CD4-positive, alpha-beta T cell (primary cell): ENCODE results near the gene TAF5. TPM values are rescaled to one million over a fixed set of nuclear protein-coding genes. Genes with fewer than 3 reads are reported as not detected.
"Not testable (repeated sequence)": the region's sequence is repeated elsewhere in the genome, so short reads cannot be mapped to it uniquely, and the experiment has no call there.

Source experiments
- ATAC-seq: fragments of 200-7000 bp; cut with Tn5 transposase; one replicate; pipeline ENCODE4 v1.10.0; 2022; ENCODE audit warnings: mild to moderate bottlenecking; ENCODE audit not compliant: poor library complexity
- CTCF ChIA-PET: fragments of 350-600 bp; sonication (Branson Sonifier 250); formaldehyde crosslinking; loops from one replicate; lab custom pipeline; 2021; ENCODE audit warnings: antibody characterized with exemption, inconsistent platforms; lab: Charles Lee
- POLR2A ChIA-PET: fragments of 350-600 bp; sonication (Branson Sonifier 250); formaldehyde crosslinking; loops from one replicate; lab custom pipeline; 2021; ENCODE audit warnings: antibody characterized with exemption, inconsistent platforms; lab: Charles Lee
- DNase-seq, 14 experiments: peaks; one replicate each; pipeline ENCODE4 v3.0.0-alpha.2; 2013 to 2020; ENCODE audit warnings: mixed read lengths in 2 of 14
- H3K27ac ChIP-seq, 2 donors: one replicate each; pipeline versions ENCODE4 v1.5.1 to v1.7.0; 2013; ENCODE audit warnings: low read length in 2 of 2, low read depth in 1 of 2, mild to moderate bottlenecking in 1 of 2
- H3K27me3 ChIP-seq, 2 experiments: 1 replicate in 1 of 2; 2 replicates in 1 of 2; pipeline versions ENCODE4 v1.6.1 to v1.7.0; 2013; ENCODE audit warnings: low read length in 2 of 2, control low read depth in 1 of 2, mild to moderate bottlenecking in 1 of 2, moderate library complexity in 1 of 2; ENCODE audit not compliant: insufficient read depth in 2 of 2, control insufficient read depth in 1 of 2
- H3K36me3 ChIP-seq: one replicate; pipeline ENCODE4 v1.6.1; 2013; ENCODE audit warnings: low read length, control low read depth; ENCODE audit not compliant: insufficient read depth
- H3K4me1 ChIP-seq: one replicate; pipeline ENCODE4 v1.6.1; 2013; ENCODE audit warnings: low read length, control low read depth; ENCODE audit not compliant: insufficient read depth
- H3K4me3 ChIP-seq: one replicate; pipeline ENCODE4 v1.5.1; 2013; ENCODE audit warnings: mild to moderate bottlenecking, low read length, moderate library complexity
- H3K9me3 ChIP-seq, 2 experiments: 1 replicate in 1 of 2; 2 replicates in 1 of 2; pipeline versions ENCODE4 v1.6.1 to v1.7.0; 2013; ENCODE audit warnings: low read length in 2 of 2, mild to moderate bottlenecking in 2 of 2, control low read depth in 1 of 2, moderate library complexity in 1 of 2; ENCODE audit not compliant: control insufficient read depth in 1 of 2, insufficient read depth in 1 of 2
- H3K27ac Mint-ChIP-seq: one replicate; pipeline ENCODE4 v1.8.0; 2020; ENCODE audit warnings: mixed read lengths
- H3K27me3 Mint-ChIP-seq: one replicate; pipeline ENCODE4 v1.8.0; 2021; ENCODE audit warnings: mixed read lengths
- H3K36me3 Mint-ChIP-seq: one replicate; pipeline ENCODE4 v1.8.0; 2021; ENCODE audit warnings: low read depth, mixed read lengths
- H3K4me1 Mint-ChIP-seq: one replicate; pipeline ENCODE4 v1.8.0; 2021; ENCODE audit warnings: low read depth, mixed read lengths
- H3K4me3 Mint-ChIP-seq: one replicate; pipeline ENCODE4 v1.8.0; 2020; ENCODE audit warnings: mild to moderate bottlenecking, mixed read lengths
- H3K9me3 Mint-ChIP-seq: one replicate; pipeline ENCODE4 v1.8.0; 2020; ENCODE audit warnings: mixed read lengths
- CTCF ChIP-seq: fragments of 200-600 bp; IDR thresholded peaks from one replicate; pipeline ENCODE4 v1.8.0; 2022; ENCODE audit warnings: antibody characterized with exemption, mild to moderate bottlenecking
- intact Hi-C, 2 experiments: fragments of 100-400 bp; cut with DNase I in 1 of 2; cut with micrococcal nuclease in 1 of 2; formaldehyde crosslinking; loops; one replicate each; pipeline versions ENCODE4 v1.15.1 to v1.9.0; 2023 to 2025; cut with DNase I, micrococcal nuclease
- total RNA-seq, 174 experiments: library from RNA in 2 of 174; stranded (reverse) in 2 of 174; gene quantifications; one replicate each; pipeline ENCODE4 v1.2.3 and lab custom pipeline; 2021 to 2026

Gene TAF5
- total RNA-seq, 2 experiments from 2014 or later, result 3.8 to 4.0 TPM

GRCh38 chr10:103350517-103351260 is 17.1 kb upstream of the TAF5 start, which contains the start of gene PCGF6:
Gene PCGF6, minus strand, starts transcription at chr10:103351140. Its CDS starts 74 bp downstream, at chr10:103351066.
- POLR2A ChIA-PET, result interaction anchor here (1.0 to 3.9 kb wide), 5 partner anchors 18 to 433 kb away, joined by 3 to 28 read pairs (median 4); partner anchors contain the start of genes ATP5MK, CNNM2, PDCD11 and TAF5
- H3K4me3 ChIP-seq, result peak within 1 kb of the TSS; percentile 77
- no peak for TF ChIP-seq CTCF
- peak within 1 kb of the TSS; percentile 86 for H3K4me3 Mint-ChIP-seq
- H3K27ac Mint-ChIP-seq, result peak within 1 kb of the TSS; percentile 61
- H3K27me3 ChIP-seq, result no peaks in the 10 kb centered on the region
- H3K36me3 ChIP-seq, result peaks cover 12% of the 10 kb centered on the region
- H3K36me3 Mint-ChIP-seq, result peaks cover 27% of the 10 kb centered on the region
- H3K27ac ChIP-seq, result peak within 1 kb of the TSS in 1 of 2 donors; percentile 14
- no peaks in the 10 kb centered on the region for H3K9me3 Mint-ChIP-seq
- peaks cover 22% of the 10 kb centered on the region for H3K4me1 ChIP-seq
- peak; percentile 86 for ATAC-seq
- H3K27me3 Mint-ChIP-seq, result no peaks in the 10 kb centered on the region
- CTCF ChIA-PET, result no interaction called here
- intact Hi-C loops, result loop anchor here (1.0 to 2.0 kb wide), 2 partner anchors 16 to 18 kb away; partner anchors contain the start of gene TAF5 (in 1 of the 2)
- DNase-seq, result peak; percentile 39 to 83 (median 60)
- H3K9me3 ChIP-seq, result no peaks in the 10 kb centered on the region
- peaks cover 11% of the 10 kb centered on the region for H3K4me1 Mint-ChIP-seq

GRCh38 chr10:103353281-103353680 is 14.5 kb upstream of the TAF5 start:
- H3K4me3 Mint-ChIP-seq, result peak overlapping the region; percentile 54
- intact Hi-C loops, result no loop called here

GRCh38 chr10:103354567-103354966 is 13.2 kb upstream of the TAF5 start:
- H3K27me3 Mint-ChIP-seq, intact Hi-C loops, H3K27ac ChIP-seq, DNase-seq, H3K9me3 Mint-ChIP-seq, POLR2A ChIA-PET, H3K36me3 ChIP-seq, H3K27me3 ChIP-seq, H3K36me3 Mint-ChIP-seq, H3K4me1 Mint-ChIP-seq, H3K9me3 ChIP-seq, ATAC-seq, H3K4me3 ChIP-seq, H3K27ac Mint-ChIP-seq, CTCF ChIA-PET, H3K4me3 Mint-ChIP-seq: not testable (repeated sequence)
- H3K4me1 ChIP-seq, result peaks cover 15% of the 10 kb centered on the region

More at GRCh38 chr10:103353281-103353680, 14.5 kb upstream of the TAF5 start:
- ATAC-seq, result no peak
- CTCF ChIA-PET, result no interaction called here
- Mint-ChIP-seq H3K27ac (no peak overlapping the region), H3K27me3 (no peaks in the 10 kb centered on the region), H3K9me3 (no peaks in the 10 kb centered on the region), H3K4me1 (peaks cover 11% of the 10 kb centered on the region), H3K36me3 (peaks cover 10% of the 10 kb centered on the region)
- POLR2A ChIA-PET, result interaction anchor here (1.0 kb wide), 1 partner anchor 15 kb away, joined by 3 read pairs; no protein-coding TSS in a partner anchor
- Histone ChIP-seq H3K4me1 (peaks cover 22% of the 10 kb centered on the region), H3K27me3 (no peaks in the 10 kb centered on the region), H3K36me3 (peaks cover 4% of the 10 kb centered on the region), H3K4me3 (no peak overlapping the region), H3K27ac (no peak overlapping the region), H3K9me3 (no peaks in the 10 kb centered on the region)
- TF ChIP-seq CTCF, result no peak
- no peak for DNase-seq
